GM12878 (cell line): ENCODE results near the gene CEP76. TPM values are rescaled to one million over a fixed set of nuclear protein-coding genes. Genes with fewer than 3 reads are reported as not detected.

ENCODE experiments used
- ATAC-seq: fragments of 200-7000 bp; cut with Tn5 transposase; 3 replicates; pipeline ENCODE4 v1.9.1; 2020; ENCODE audit warnings: mild to moderate bottlenecking, moderate library complexity
- BruUV-seq: library from RNA; stranded (reverse); fragments of 400-500 nt; replicated peaks from 2 replicates; lab custom pipeline; 2021; lab: Mats Ljungman, UMichigan
- CTCF ChIA-PET: fragments of 300-600 bp; sonication (Branson Sonifier 250); formaldehyde crosslinking; extraction: SDS; loops from one replicate; lab custom pipeline; 2021; ENCODE audit warnings: inconsistent platforms; lab: Yijun Ruan, JAX
- POLR2A ChIA-PET: fragments of 350-600 bp; formaldehyde crosslinking; extraction: SDS; loops from one replicate; lab custom pipeline; 2021; ENCODE audit warnings: inconsistent platforms; lab: Charles Lee
- RAD21 ChIA-PET: fragments of 300-600 bp; sonication (Branson Sonifier 250); formaldehyde crosslinking; loops from one replicate; lab custom pipeline; 2023; ENCODE audit warnings: antibody characterized with exemption; ENCODE audit not compliant: unreplicated experiment; lab: Charles Lee
- SMC1A ChIA-PET: fragments of 300-600 bp; sonication (Branson Sonifier 250); formaldehyde crosslinking; loops from one replicate; lab custom pipeline; 2023; ENCODE audit not compliant: unreplicated experiment, uncharacterized antibody; lab: Charles Lee
- DNase-seq: peaks from one replicate; pipeline ENCODE4 v3.0.0-alpha.2; 2011; ENCODE audit warnings: low read depth, low spot score
- FAIRE-seq: peaks from 3 replicates; lab custom pipeline; 2011; peaks lifted over from hg19 to GRCh38; lab: Jason Lieb, UNC
- H2AFZ ChIP-seq: 2 replicates; pipeline ENCODE4 v1.6.0; 2011; ENCODE audit warnings: low read depth, low read length, control low read depth; ENCODE audit not compliant: control insufficient read depth
- H3K27ac ChIP-seq: 2 replicates; pipeline ENCODE4 v1.5.1; 2011; ENCODE audit warnings: control low read depth; ENCODE audit not compliant: control insufficient read depth, insufficient read depth
- H3K27me3 ChIP-seq, 2 experiments: replicated peaks in 1 of 2; 2 replicates each; pipeline versions ENCODE4 v1.6.0 to v1.6.1; 2011; ENCODE audit warnings: low read length in 1 of 2; ENCODE audit not compliant: control insufficient read depth in 2 of 2, insufficient read depth in 2 of 2
- H3K36me3 ChIP-seq, 2 experiments: 2 replicates each; pipeline ENCODE4 v1.5.1; 2011; ENCODE audit warnings: low read length in 1 of 2; ENCODE audit not compliant: control insufficient read depth in 2 of 2, insufficient read depth in 2 of 2
- H3K4me1 ChIP-seq: 2 replicates; pipeline ENCODE4 v1.6.1; 2011; ENCODE audit warnings: mild to moderate bottlenecking, low read length, moderate library complexity, mixed read lengths; ENCODE audit not compliant: control insufficient read depth, insufficient read depth
- H3K4me2 ChIP-seq: 2 replicates; pipeline ENCODE4 v1.6.0; 2011; ENCODE audit warnings: control low read depth; ENCODE audit not compliant: control insufficient read depth, insufficient read depth
- H3K4me3 ChIP-seq: fragments of 200-600 bp; sonication (generic); 2 replicates; pipeline ENCODE4 v1.5.1; 2016
- H3K79me2 ChIP-seq: 2 replicates; pipeline ENCODE4 v1.6.0; 2011; ENCODE audit warnings: low read length; ENCODE audit not compliant: control insufficient read depth, insufficient read depth
- H3K9ac ChIP-seq: 2 replicates; pipeline ENCODE4 v1.8.0; 2011; ENCODE audit warnings: low read length, control low read depth, mixed read lengths; ENCODE audit not compliant: control insufficient read depth, insufficient read depth
- H3K9me3 ChIP-seq: replicated peaks from 3 replicates; pipeline ENCODE4 v1.5.1; 2011; ENCODE audit warnings: mild to moderate bottlenecking, low read length; ENCODE audit not compliant: control insufficient read depth, insufficient read depth
- H4K20me1 ChIP-seq: 2 replicates; pipeline ENCODE4 v1.6.0; 2011; ENCODE audit not compliant: control insufficient read depth, insufficient read depth
- BACH1 ChIP-seq: fragments of 450-650 bp; IDR thresholded peaks from 2 replicates; pipeline ENCODE4 v1.6.1; 2017; ENCODE audit warnings: mild to moderate bottlenecking, borderline replicate concordance
- EGR1 ChIP-seq, 2 experiments: IDR thresholded peaks; 1 replicate in 1 of 2; 2 replicates in 1 of 2; pipeline ENCODE4 v1.6.1; 2011 to 2012; ENCODE audit warnings: low read depth in 2 of 2, low read length in 2 of 2, borderline replicate concordance in 1 of 2, mild to moderate bottlenecking in 1 of 2, moderate library complexity in 1 of 2
- FOS ChIP-seq: IDR thresholded peaks from 3 replicates; pipeline ENCODE4 v1.6.1; 2011; ENCODE audit warnings: borderline replicate concordance; ENCODE audit not compliant: insufficient read length; ENCODE audit errors: extremely low read depth
- KAT2A ChIP-seq: conservative IDR thresholded peaks from 2 replicates; pipeline ENCODE4 v1.6.1; 2011; ENCODE audit warnings: low read depth, low read length; ENCODE audit not compliant: control insufficient read depth
- NFXL1 ChIP-seq: fragments of 450-650 bp; IDR thresholded peaks from 2 replicates; pipeline ENCODE4 v1.6.1; 2017; ENCODE audit warnings: antibody characterized with exemption, mild to moderate bottlenecking, borderline replicate concordance
- NRF1 ChIP-seq: conservative IDR thresholded peaks from 2 replicates; pipeline ENCODE4 v1.6.1; 2011; ENCODE audit warnings: mild to moderate bottlenecking, low read depth, low read length, improper control_type of control experiment
- POU2F2 ChIP-seq: IDR thresholded peaks from 3 replicates; pipeline ENCODE4 v1.6.1; 2011; ENCODE audit warnings: low read depth, mild to moderate bottlenecking, low read length, borderline replicate concordance
- RFX5 ChIP-seq: IDR thresholded peaks from 2 replicates; pipeline ENCODE4 v1.6.1; 2011; ENCODE audit warnings: low read depth, low read length, improper control_type of control experiment
- ZNF384 ChIP-seq: IDR thresholded peaks from 2 replicates; pipeline ENCODE4 v1.6.1; 2012; ENCODE audit warnings: low read depth, mild to moderate bottlenecking, low read length, improper control_type of control experiment, borderline replicate concordance
- WGBS: methylation state at CpG from one replicate; pipeline ENCODE4 v1.1.6; 2016; ENCODE audit warnings: low lambda C conversion rate; ENCODE audit not compliant: insufficient replicate concordance, insufficient coverage; ENCODE audit errors: missing lambda C conversion rate; 5-methylcytosine and 5-hydroxymethylcytosine counted together
- in situ Hi-C: fragments of 300-500 bp; cut with MboI; formaldehyde crosslinking; loops from 9 replicates; pipeline ENCODE4 v1.14.3; 2018; ENCODE audit warnings: mixed read lengths
- intact Hi-C: fragments of 100-400 bp; cut with micrococcal nuclease; formaldehyde crosslinking; loops from one replicate; pipeline ENCODE4 v1.14.2; 2022; ENCODE audit not compliant: unreplicated experiment
- polyA plus RNA-seq, 11 experiments: library from polyadenylated mRNA; depleted of rRNA in 4 of 11; unstranded in 6 of 11; stranded (reverse) in 5 of 11; fragments of >200 nt; fragmentation: Nextera tagmentation in 4 of 11; fragmentation: Illumina TruSeq in 1 of 11; extraction: Ambion mirVana in 4 of 11; extraction: Trizol in 1 of 11; gene quantifications; 1 replicate in 1 of 11; 2 replicates in 10 of 11; pipeline versions ENCODE4 v1.2.1 to v1.2.3, GENCODE V29; 2011 to 2016; ENCODE audit warnings: inconsistent platforms in 2 of 11, missing spikeins in 2 of 11, low read depth in 1 of 11
- total RNA-seq, 4 experiments: library from RNA; depleted of rRNA in 3 of 4; stranded (reverse); fragments of >200 nt in 3 of 4; fragmentation: Illumina TruSeq in 1 of 4; extraction: Trizol in 1 of 4; gene quantifications; 2 replicates each; pipeline versions ENCODE4 v1.2.1 to v1.2.3, GENCODE V29; 2013 to 2021
- TF ChIP-seq, protein P1 (sequence below): fragments of 450-650 bp; IDR thresholded peaks from 2 replicates; pipeline ENCODE4 v1.6.1; 2018; ENCODE audit warnings: borderline replicate concordance, mild to moderate bottlenecking; ENCODE audit not compliant: partially characterized antibody
- TF ChIP-seq, protein P2 (sequence below): fragments of 450-650 bp; IDR thresholded peaks from 2 replicates; pipeline ENCODE4 v1.6.1; 2016; ENCODE audit warnings: mild to moderate bottlenecking, moderate library complexity, borderline replicate concordance

CEP76 gene
- total and polyA plus RNA-seq, 10 of the 15 experiments (the other 5 are each of a cell fraction or from before 2014, with no cell fraction given) = 3.9 to 14.9 (median 13.2) TPM

GRCh38 chr18:12628706-12629702 is 73.5 kb downstream of the CEP76 start:
- no peaks in the 10 kb centered on the region for H3K79me2 ChIP-seq
- no peak overlapping the region for H2AFZ ChIP-seq
- WGBS = 25% methylated on average over 4 of the region's 4 CpGs
- intact Hi-C loops = no loop called here
- H3K36me3 ChIP-seq = no peaks in the 10 kb centered on the region
- H3K4me3 ChIP-seq = no peak overlapping the region
- no peaks in the 10 kb centered on the region for H3K27me3 ChIP-seq
- no peak overlapping the region for H3K9ac ChIP-seq
- TF ChIP-seq, protein P1, sequence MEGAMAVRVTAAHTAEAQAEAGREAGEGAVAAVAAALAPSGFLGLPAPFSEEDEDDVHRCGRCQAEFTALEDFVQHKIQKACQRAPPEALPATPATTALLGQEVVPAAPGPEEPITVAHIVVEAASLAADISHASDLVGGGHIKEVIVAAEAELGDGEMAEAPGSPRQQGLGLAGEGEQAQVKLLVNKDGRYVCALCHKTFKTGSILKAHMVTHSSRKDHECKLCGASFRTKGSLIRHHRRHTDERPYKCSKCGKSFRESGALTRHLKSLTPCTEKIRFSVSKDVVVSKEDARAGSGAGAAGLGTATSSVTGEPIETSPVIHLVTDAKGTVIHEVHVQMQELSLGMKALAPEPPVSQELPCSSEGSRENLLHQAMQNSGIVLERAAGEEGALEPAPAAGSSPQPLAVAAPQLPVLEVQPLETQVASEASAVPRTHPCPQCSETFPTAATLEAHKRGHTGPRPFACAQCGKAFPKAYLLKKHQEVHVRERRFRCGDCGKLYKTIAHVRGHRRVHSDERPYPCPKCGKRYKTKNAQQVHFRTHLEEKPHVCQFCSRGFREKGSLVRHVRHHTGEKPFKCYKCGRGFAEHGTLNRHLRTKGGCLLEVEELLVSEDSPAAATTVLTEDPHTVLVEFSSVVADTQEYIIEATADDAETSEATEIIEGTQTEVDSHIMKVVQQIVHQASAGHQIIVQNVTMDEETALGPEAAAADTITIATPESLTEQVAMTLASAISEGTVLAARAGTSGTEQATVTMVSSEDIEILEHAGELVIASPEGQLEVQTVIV = no peak
- TF ChIP-seq, protein P2, sequence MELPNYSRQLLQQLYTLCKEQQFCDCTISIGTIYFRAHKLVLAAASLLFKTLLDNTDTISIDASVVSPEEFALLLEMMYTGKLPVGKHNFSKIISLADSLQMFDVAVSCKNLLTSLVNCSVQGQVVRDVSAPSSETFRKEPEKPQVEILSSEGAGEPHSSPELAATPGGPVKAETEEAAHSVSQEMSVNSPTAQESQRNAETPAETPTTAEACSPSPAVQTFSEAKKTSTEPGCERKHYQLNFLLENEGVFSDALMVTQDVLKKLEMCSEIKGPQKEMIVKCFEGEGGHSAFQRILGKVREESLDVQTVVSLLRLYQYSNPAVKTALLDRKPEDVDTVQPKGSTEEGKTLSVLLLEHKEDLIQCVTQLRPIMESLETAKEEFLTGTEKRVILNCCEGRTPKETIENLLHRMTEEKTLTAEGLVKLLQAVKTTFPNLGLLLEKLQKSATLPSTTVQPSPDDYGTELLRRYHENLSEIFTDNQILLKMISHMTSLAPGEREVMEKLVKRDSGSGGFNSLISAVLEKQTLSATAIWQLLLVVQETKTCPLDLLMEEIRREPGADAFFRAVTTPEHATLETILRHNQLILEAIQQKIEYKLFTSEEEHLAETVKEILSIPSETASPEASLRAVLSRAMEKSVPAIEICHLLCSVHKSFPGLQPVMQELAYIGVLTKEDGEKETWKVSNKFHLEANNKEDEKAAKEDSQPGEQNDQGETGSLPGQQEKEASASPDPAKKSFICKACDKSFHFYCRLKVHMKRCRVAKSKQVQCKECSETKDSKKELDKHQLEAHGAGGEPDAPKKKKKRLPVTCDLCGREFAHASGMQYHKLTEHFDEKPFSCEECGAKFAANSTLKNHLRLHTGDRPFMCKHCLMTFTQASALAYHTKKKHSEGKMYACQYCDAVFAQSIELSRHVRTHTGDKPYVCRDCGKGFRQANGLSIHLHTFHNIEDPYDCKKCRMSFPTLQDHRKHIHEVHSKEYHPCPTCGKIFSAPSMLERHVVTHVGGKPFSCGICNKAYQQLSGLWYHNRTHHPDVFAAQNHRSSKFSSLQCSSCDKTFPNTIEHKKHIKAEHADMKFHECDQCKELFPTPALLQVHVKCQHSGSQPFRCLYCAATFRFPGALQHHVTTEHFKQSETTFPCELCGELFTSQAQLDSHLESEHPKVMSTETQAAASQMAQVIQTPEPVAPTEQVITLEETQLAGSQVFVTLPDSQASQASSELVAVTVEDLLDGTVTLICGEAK = no peak
- TF ChIP-seq KAT2A (no peak), ZNF384 (no peak), RFX5 (no peak), NFXL1 (no peak), POU2F2 (no peak), EGR1 (IDR thresholded peaks at IDR 0.05; ENCODE audit: borderline replicate concordance in 1 of 2, low read depth in 2 of 2, low read length in 2 of 2) (no peak), NRF1 (no peak), FOS (no peak), BACH1 (no peak)
- no TSS peak for BruUV-seq
- CTCF ChIA-PET = no interaction called here
- no peak overlapping the region for H3K4me2 ChIP-seq
- no peak for DNase-seq
- no peak overlapping the region for H3K27ac ChIP-seq
- no peaks in the 10 kb centered on the region for H4K20me1 ChIP-seq
- POLR2A ChIA-PET = interaction anchor here (0.6 kb wide), 1 partner anchor 312 kb away, joined by 6 read pairs; no protein-coding TSS in a partner anchor
- RAD21 ChIA-PET = no interaction called here
- H3K9me3 ChIP-seq = no peaks in the 10 kb centered on the region
- no peaks in the 10 kb centered on the region for H3K4me1 ChIP-seq
- FAIRE-seq = no peak
- in situ Hi-C loops = no loop called here
- SMC1A ChIA-PET = no interaction called here
- ATAC-seq = no peak
